ENCODE measurements around the gene MRPS35.
"Not testable (repeated sequence)": the region's sequence is repeated elsewhere in the genome, so short reads cannot be mapped to it uniquely, and the experiment has no call there.

MRPS35 gene

GRCh38 chr12:27703720-27704452, 6.7 kb upstream of the MRPS35 start:
- DNase-seq (ENCODE audit: low read depth, low spot score): peak; percentile 69
- H3K4me3 ChIP-seq (ENCODE audit: low read length): no peak overlapping the region

DNA sequence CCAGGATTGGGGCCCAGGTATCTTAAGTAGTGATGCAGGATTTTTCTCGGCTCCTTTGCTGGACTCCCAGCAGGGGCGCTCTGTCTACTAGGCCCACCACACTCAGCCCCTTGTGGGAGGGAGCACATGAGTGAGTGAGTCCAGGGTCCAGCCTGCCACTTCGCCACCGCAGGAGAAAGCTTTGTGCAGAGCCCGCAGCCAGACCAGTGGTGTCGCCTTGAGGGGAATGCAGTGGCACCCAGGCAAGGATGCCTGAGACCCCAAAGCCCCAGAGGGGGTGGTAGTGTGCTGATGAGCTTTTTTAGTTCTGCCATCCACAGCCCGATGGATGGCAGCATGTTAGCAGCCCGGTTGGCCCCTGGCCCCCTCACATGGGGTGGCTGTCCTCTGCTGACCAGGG, 5.4 kb upstream of the MRPS35 start:
- DNase-seq (ENCODE audit: low read depth, low spot score): no peak
- no peak overlapping the region for H3K4me3 ChIP-seq (ENCODE audit: low read length)

GRCh38 chr12:27707216-27707615, 3.4 kb upstream of the MRPS35 start:
- H3K4me3 ChIP-seq (ENCODE audit: low read length): no peak overlapping the region

GRCh38 chr12:27709212-27709931, 1.3 kb upstream of the MRPS35 start:
- H3K4me3 ChIP-seq (ENCODE audit: low read length): no peak overlapping the region

More at GRCh38 chr12:27707216-27707615, 3.4 kb upstream of the MRPS35 start:
- DNase-seq (ENCODE audit: low read depth, low spot score): no peak

DNA sequence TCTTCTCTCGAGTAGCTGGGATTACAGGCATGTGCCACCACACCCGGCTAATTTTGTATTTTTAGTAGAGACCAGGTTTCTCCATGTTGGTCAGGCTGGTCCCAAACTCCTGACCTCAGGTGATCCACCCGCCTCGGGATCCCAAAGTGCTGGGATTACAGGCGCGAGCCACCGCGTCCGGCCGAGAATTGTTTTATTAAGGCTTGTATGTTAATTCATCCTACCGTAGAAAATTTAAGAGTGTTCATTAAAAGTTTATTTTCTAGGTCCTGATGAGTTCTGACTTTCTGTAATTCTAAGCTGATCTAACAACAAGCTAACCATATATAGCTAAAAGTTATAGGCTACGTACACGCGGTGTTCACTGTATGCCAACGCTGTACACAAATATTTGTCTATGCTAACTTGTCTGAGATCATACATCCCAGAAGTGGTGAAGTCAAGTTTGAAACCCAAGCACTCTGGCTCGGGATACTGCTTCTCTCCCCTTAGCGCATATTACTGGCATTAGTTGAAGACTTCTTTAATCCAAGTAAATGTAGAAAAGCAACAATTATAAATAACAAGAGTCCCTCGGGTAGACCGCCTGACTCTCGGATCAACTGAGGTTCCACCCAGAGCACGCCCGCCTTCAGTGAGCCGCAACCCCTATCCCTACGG, 570 bp upstream of the MRPS35 start:
- peak overlapping the region; percentile 99 for H3K4me3 ChIP-seq (ENCODE audit: low read length)
- peak; percentile 10 for DNase-seq (ENCODE audit: low read depth, low spot score)

More at GRCh38 chr12:27709212-27709931, 1.3 kb upstream of the MRPS35 start:
- DNase-seq (ENCODE audit: low read depth, low spot score): no peak

- H3K4me3 ChIP-seq (ENCODE audit: low read length): peak overlapping the region; percentile 99
- peak; percentile 12 for DNase-seq (ENCODE audit: low read depth, low spot score)
Measured at GRCh38 chr12:27711317-27711682, 668 bp downstream of the MRPS35 start.

DNA sequence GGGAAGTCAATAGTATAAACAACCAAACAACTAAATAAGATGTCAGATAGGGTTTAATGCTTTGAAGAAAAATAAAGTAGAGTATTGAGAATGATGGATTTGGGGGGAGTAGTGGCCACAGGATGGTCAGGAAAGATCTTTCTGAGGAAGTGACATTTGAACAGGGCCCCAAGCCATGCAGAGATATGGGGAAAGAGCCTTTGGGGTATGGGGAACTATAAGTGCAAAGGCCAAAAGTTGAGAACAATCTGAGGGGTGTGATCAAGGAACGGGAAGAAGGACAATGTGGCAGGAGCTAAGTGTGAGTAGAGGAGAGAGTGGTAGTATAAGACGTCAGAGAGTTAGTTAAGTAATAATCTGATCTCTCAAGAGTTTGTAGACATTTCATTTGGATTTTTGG, 1.3 kb downstream of the MRPS35 start:
- DNase-seq (ENCODE audit: low read depth, low spot score): no peak
- H3K4me3 ChIP-seq (ENCODE audit: low read length): peak overlapping the region; percentile 99

DNA sequence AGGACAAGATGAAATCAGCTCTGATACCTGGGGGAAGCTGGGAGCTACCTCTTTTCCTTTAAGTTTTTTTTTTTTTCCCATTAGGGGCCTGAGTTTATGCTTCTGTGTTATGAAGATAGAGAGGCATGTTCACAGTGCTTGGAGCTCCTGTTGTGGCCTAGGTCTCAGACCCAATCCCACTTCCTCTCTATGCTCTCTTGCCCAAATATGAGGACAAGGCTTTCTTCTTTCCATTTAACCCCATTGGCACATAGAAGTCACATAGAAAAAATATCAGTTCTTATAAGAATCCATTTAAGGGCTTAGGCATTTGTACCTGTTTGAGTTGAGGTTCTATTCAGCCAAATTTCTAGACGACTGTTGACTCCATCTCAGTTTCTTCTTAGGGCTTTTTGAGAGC, 12.6 kb downstream of the MRPS35 start:
- H3K4me3 ChIP-seq (ENCODE audit: low read length): no peak overlapping the region
- DNase-seq (ENCODE audit: low read depth, low spot score): no peak

DNA sequence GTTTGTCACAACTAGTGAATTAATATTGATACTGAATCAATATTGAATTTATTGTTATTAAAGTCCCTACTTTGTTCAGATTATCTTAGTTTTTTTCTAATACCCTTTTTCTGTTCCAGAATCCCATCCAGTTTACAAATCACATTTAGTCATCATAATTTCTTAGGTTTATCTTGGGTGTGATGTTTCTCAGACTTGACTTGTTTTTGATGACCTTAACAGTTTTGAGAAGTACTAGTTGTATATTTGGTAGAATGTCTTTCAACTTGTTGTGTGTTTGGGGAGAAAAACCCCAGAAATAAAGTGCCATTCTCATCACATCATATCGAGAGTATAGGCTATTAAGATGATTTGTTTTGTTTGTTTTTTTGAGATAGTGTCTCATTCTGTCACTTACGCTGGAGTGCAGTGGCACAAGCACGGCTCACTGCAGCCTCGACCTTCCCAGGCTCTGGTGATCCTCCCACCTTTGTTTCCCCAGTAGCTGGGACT, 19.5 kb downstream of the MRPS35 start:
- no peak overlapping the region for H3K4me3 ChIP-seq (ENCODE audit: low read length)
- DNase-seq (ENCODE audit: low read depth, low spot score): no peak

- DNase-seq (ENCODE audit: low read depth, low spot score): peak; percentile 29
- H3K4me3 ChIP-seq (ENCODE audit: low read length): no peak overlapping the region
Measured at GRCh38 chr12:27732281-27732680, 21.6 kb downstream of the MRPS35 start.

DNA sequence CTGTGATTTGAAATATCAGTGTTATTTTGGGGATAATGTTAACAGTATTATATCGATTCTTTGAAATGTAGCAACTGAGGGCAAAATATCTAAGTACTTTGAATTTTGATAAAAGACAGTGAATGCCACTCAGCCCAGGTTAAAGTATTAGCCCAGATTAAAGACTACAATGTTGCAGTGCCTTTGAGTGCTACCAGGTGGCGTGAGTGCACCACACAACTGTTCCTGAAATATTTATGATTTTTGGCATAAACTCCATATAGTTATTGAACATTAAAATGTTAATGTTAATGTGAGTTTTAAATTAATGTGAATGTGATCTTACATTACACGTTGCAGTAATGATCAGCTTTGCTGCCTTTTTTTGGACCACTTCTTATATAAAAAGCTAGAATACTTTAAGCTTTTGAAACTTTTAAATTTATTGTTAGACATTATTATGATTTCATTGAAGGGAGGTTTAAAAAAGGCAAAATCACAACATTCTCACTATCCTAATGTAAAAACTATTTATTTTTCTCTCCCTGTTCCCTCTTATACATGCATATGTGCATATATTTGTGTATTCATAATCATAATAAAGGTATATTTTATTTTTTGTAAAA, 22.5 kb downstream of the MRPS35 start:
- no peak overlapping the region for H3K4me3 ChIP-seq (ENCODE audit: low read length)
- peak; percentile 32 for DNase-seq (ENCODE audit: low read depth, low spot score)

DNA sequence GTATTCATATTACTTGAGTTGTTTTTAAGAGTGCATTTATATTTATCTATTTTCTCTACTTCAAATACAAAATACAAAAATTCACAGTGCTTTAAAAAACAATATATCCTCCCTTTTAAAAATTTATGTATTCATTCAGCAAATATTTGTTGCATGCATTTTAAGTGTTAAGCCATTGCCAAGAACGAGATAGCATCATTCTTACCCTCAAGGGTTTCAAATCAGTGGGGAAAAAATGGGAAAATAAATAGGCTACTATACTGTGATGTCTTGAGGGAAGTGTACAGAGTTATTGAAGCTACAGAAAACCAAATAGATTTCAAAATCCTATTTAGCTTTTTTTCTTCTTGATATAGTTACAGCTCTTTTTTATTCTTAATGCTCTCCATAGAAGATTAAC, 23.2 kb downstream of the MRPS35 start:
- no peak for DNase-seq (ENCODE audit: low read depth, low spot score)
- H3K4me3 ChIP-seq (ENCODE audit: low read length): no peak overlapping the region

DNA sequence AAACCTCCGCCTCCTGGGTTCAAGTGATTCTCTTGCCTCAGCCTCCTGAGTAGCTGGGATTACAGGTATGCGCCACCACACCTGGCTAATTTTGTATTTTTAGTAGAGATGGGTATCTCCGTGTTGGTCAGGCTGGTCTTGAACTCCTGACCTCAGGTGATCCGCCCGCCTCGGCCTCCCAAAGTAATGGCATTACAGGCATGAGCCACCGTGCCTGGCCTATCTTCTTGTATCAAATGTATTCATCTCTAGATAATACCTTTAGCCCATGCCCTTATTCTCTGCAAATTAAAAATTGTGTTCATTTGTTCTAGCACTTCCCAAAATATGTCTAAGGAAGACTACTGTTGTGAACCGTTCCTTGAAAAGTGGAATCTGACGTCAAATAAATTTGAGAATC, 23.7 kb downstream of the MRPS35 start:
- DNase-seq (ENCODE audit: low read depth, low spot score): not testable (repeated sequence)

GRCh38 chr12:27743601-27744000, 33.0 kb downstream of the MRPS35 start:
- no peak for DNase-seq (ENCODE audit: low read depth, low spot score)
- no peak overlapping the region for H3K4me3 ChIP-seq (ENCODE audit: low read length)

More for the DNA sequence above, 23.7 kb downstream of the MRPS35 start:
- not testable (repeated sequence) for H3K4me3 ChIP-seq (ENCODE audit: low read length)

DNA sequence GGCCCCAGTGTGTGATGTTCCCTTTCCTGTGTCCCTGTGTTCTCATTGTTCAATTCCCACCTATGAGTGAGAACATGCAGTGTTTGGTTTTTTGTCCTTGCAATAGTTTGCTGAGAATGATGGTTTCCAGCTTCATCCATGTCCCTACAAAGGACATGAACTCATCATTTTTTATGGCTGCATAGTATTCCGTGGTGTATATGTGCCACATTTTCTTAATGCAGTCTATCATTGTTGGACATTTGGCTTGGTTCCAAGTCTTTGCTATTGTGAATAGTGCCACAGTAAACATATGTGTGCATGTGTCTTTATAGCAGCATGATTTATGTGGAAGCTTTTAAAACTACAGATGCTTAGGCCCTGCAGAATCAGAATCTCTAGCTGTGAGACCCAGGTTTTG, 35.1 kb downstream of the MRPS35 start:
- DNase-seq (ENCODE audit: low read depth, low spot score); H3K4me3 ChIP-seq (ENCODE audit: low read length): not testable (repeated sequence)

GRCh38 chr12:27747111-27747820, 36.6 kb downstream of the MRPS35 start:
- DNase-seq (ENCODE audit: low read depth, low spot score): no peak
- no peak overlapping the region for H3K4me3 ChIP-seq (ENCODE audit: low read length)

DNA sequence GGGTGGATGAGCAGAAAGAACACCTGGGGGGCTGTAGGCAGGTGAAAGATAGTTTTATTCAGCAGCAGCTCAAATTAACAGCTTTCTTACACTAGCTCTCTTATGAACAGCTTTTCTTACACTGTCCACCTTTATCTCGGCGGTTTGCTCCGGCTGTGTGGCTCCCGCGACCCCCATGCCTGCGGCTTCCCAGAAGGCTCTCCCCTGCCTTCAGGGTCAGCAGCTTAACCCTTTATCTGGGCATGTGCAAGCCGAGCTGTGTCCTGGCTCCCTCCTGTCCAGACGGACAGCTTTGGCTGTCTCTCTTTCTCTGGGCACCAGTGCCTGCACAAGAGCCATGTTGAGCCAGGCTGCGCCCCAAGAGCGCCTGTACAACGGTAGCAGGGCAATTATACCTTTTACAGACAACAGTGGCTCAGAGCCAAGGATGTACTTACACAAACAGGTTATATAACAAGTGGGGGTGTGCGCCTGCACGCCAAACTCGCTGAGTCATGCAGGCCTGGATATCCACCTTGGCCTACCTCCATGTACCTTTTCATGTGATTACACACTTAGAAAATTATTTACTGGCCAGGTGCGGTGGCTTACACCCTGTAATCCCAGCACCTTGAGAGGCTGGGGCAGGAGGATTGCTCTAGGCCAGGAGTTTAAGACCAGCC, 40.9 kb downstream of the MRPS35 start:
- DNase-seq (ENCODE audit: low read depth, low spot score): no peak
- H3K4me3 ChIP-seq (ENCODE audit: low read length): no peak overlapping the region

GRCh38 chr12:27754795-27755194, 44.2 kb downstream of the MRPS35 start:
- DNase-seq (ENCODE audit: low read depth, low spot score): no peak
- H3K4me3 ChIP-seq (ENCODE audit: low read length): no peak overlapping the region

All from Jurkat, Clone E6-1 (cell line).